OCI-LY1 (cell line): ENCODE results near the gene OR8G5.

ENCODE experiments used
- H2AFZ ChIP-seq: fragments of 200-600 bp; sonication (generic), shearing (Covaris generic); 2 replicates; pipeline ENCODE4 v1.6.0; 2014; ENCODE audit warnings: antibody characterized with exemption, mild to moderate bottlenecking, low read length
- H3F3A ChIP-seq: fragments of 200-600 bp; sonication (generic), shearing (Covaris generic); 2 replicates; pipeline ENCODE4 v1.6.0; 2014; ENCODE audit warnings: mild to moderate bottlenecking, antibody characterized with exemption, low read length, moderate library complexity; ENCODE audit not compliant: insufficient read depth
- H3K27ac ChIP-seq: fragments of 200-600 bp; sonication (generic); 2 replicates; pipeline ENCODE4 v1.5.1; 2014; ENCODE audit warnings: low read length, mixed run types, mild to moderate bottlenecking, low read depth; ENCODE audit not compliant: poor library complexity, severe bottlenecking
- H3K27me3 ChIP-seq: fragments of 200-600 bp; sonication (generic); 2 replicates; pipeline ENCODE4 v1.6.0; 2014; ENCODE audit warnings: antibody characterized with exemption, mild to moderate bottlenecking, low read length, moderate library complexity; ENCODE audit not compliant: insufficient read depth
- H3K36me3 ChIP-seq: fragments of 200-600 bp; sonication (generic); 2 replicates; pipeline ENCODE4 v1.6.1; 2014; ENCODE audit warnings: mild to moderate bottlenecking, antibody characterized with exemption, low read length, moderate library complexity, mixed read lengths; ENCODE audit not compliant: insufficient read depth
- H3K4me1 ChIP-seq: fragments of 200-600 bp; sonication (generic); 2 replicates; pipeline ENCODE4 v1.5.1; 2014; ENCODE audit warnings: mild to moderate bottlenecking, low read length, moderate library complexity; ENCODE audit not compliant: insufficient read depth, severe bottlenecking
- H3K4me2 ChIP-seq: fragments of 200-600 bp; sonication (generic), shearing (Covaris generic); 2 replicates; pipeline ENCODE4 v1.6.1; 2014; ENCODE audit warnings: low read length
- H3K4me3 ChIP-seq: fragments of 200-600 bp; sonication (generic); 2 replicates; pipeline ENCODE4 v1.5.1; 2014; ENCODE audit warnings: low read length, low read depth, mild to moderate bottlenecking, mixed read lengths; ENCODE audit not compliant: poor library complexity, severe bottlenecking
- H3K79me2 ChIP-seq: fragments of 200-600 bp; shearing (Covaris generic); 2 replicates; pipeline ENCODE4 v1.6.1; 2016; ENCODE audit warnings: mixed run types, low read length, mixed read lengths; ENCODE audit not compliant: insufficient read depth
- H3K9ac ChIP-seq: fragments of 200-600 bp; sonication (generic), shearing (Covaris generic); 2 replicates; pipeline ENCODE4 v1.6.1; 2014; ENCODE audit warnings: mild to moderate bottlenecking, low read length, mixed read lengths
- H3K9me2 ChIP-seq: fragments of 200-600 bp; sonication (generic), shearing (Covaris generic); 2 replicates; pipeline ENCODE4 v1.6.1; 2014; ENCODE audit warnings: low read depth, mild to moderate bottlenecking, low read length, mixed read lengths
- H3K9me3 ChIP-seq: fragments of 200-600 bp; shearing (Covaris generic); 2 replicates; pipeline ENCODE4 v1.6.1; 2014; ENCODE audit warnings: low read length, mixed read lengths
- H4K20me1 ChIP-seq: fragments of 200-600 bp; sonication (generic), shearing (Covaris generic); 2 replicates; pipeline ENCODE4 v1.6.0; 2016; ENCODE audit warnings: mild to moderate bottlenecking, low read length; ENCODE audit not compliant: insufficient read depth
- CTCF ChIP-seq: fragments of 200-600 bp; sonication (generic), shearing (Covaris generic); IDR thresholded peaks from 2 replicates; pipeline ENCODE4 v1.5.1; 2017; ENCODE audit warnings: mild to moderate bottlenecking, antibody characterized with exemption, low read length, moderate library complexity, mixed read lengths
- EZH2 ChIP-seq: fragments of 200-600 bp; sonication (generic), shearing (Covaris generic); IDR thresholded peaks from 2 replicates; pipeline ENCODE4 v1.8.0; 2017; ENCODE audit warnings: borderline replicate concordance, mixed run types, mild to moderate bottlenecking, antibody characterized with exemption, low read length, moderate library complexity, mixed read lengths

OR8G5 gene

GRCh38 chr11:124277804-124278203 is 21.6 kb downstream of the OR8G5 start:
- no peak for TF ChIP-seq EZH2
- no peak for TF ChIP-seq CTCF
- Histone ChIP-seq H3K79me2 (no peaks in the 10 kb centered on the region), H3K36me3 (no peaks in the 10 kb centered on the region), H4K20me1 (no peaks in the 10 kb centered on the region), H3K9me3 (no peaks in the 10 kb centered on the region), H3K27ac (no peak overlapping the region), H3K9ac (no peak overlapping the region), H2AFZ (no peak overlapping the region), H3K27me3 (no peaks in the 10 kb centered on the region), H3K9me2 (no peaks in the 10 kb centered on the region), H3K4me2 (no peak overlapping the region), H3K4me3 (no peak overlapping the region), H3F3A (no peaks in the 10 kb centered on the region), H3K4me1 (no peaks in the 10 kb centered on the region)

GRCh38 chr11:124278261-124278660 is 22.1 kb downstream of the OR8G5 start:
- Histone ChIP-seq H3K9me3 (no peaks in the 10 kb centered on the region), H3K9ac (no peak overlapping the region), H3K36me3 (no peaks in the 10 kb centered on the region), H4K20me1 (no peaks in the 10 kb centered on the region), H3K4me3 (no peak overlapping the region), H2AFZ (no peak overlapping the region), H3F3A (no peaks in the 10 kb centered on the region), H3K4me2 (no peak overlapping the region), H3K79me2 (no peaks in the 10 kb centered on the region), H3K4me1 (no peaks in the 10 kb centered on the region), H3K9me2 (no peaks in the 10 kb centered on the region), H3K27ac (no peak overlapping the region), H3K27me3 (no peaks in the 10 kb centered on the region)
- TF ChIP-seq EZH2 (no peak), CTCF (no peak)

GRCh38 chr11:124285610-124286344 is 29.6 kb downstream of the OR8G5 start:
- H3F3A ChIP-seq, result no peaks in the 10 kb centered on the region
- H3K27me3 ChIP-seq, result no peaks in the 10 kb centered on the region
- no peaks in the 10 kb centered on the region for H3K9me2 ChIP-seq
- H3K9me3 ChIP-seq, result no peaks in the 10 kb centered on the region
- no peak overlapping the region for H2AFZ ChIP-seq
- H3K9ac ChIP-seq, result no peak overlapping the region
- no peaks in the 10 kb centered on the region for H4K20me1 ChIP-seq
- H3K79me2 ChIP-seq, result no peaks in the 10 kb centered on the region
- no peak overlapping the region for H3K27ac ChIP-seq
- TF ChIP-seq CTCF (no peak), EZH2 (no peak)
- no peaks in the 10 kb centered on the region for H3K36me3 ChIP-seq
- H3K4me2 ChIP-seq, result no peak overlapping the region
- no peak overlapping the region for H3K4me3 ChIP-seq
- no peaks in the 10 kb centered on the region for H3K4me1 ChIP-seq
